CD4-positive, alpha-beta T cell treated with Interleukin-21 for 1 hour (primary cell): ENCODE results near the gene NTM.

Experiments
- DNase-seq: peaks from one replicate; pipeline ENCODE4 v3.0.0-alpha.2; 2020

The NTM gene

DNA sequence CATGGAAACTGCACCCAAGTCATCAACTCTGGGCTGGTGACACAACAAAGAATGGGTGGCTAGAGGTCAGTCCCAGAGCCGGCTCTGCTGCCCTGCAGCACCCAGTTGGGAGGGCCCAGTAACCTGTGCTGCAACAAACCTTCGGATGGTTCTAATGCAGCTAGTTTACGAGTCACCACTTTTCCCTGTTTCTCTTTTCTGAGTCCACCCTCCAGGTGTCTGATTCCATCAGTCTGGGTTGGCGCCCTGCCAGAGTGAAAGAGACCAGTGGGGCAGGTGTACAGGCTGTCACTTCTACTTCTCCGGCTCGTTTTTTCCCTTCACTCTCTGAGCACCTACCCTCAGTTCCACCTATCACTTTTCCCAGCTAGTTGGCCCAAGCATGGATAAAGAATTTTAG lies 572.9 kb downstream of the NTM start:
- DNase-seq, result no peak

DNA sequence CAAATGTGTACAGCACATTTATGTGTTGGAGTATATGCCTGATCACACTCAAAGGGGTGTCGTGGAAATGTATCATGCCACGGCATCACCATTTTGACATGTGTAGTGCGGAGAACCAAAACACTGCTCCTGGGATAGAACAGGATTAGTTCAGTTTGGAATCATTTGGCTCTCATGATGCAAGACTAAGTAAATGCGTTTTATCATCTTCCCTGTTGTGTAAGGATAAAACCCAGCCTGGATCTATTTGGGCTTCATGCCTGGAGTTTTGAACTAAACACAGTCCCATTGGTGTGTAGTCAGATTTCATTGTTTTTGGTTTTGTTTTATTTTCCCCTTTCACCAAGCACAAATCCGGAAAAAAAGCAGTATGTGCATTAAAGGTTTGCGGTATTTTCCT lies 574.3 kb downstream of the NTM start:
- DNase-seq, result no peak

DNA sequence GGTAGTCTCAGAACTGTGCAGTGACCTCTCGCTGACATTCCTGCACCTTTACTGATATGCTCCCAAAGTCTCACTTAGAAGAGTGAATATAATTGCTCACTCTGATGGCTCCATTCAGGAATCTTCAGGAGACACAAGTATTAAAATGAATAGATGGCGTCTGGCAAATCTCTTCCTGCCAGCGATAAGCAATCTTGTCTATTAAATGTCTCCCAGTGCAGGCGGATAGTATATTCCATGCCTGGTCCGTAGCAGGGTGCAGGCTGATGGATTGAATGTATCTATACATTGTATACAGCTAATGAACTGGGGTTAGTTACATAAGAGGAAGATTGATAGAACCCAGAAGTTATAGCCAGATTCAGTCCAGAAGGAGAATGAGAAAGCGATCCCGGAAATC lies 575.3 kb downstream of the NTM start:
- DNase-seq, result no peak

DNA sequence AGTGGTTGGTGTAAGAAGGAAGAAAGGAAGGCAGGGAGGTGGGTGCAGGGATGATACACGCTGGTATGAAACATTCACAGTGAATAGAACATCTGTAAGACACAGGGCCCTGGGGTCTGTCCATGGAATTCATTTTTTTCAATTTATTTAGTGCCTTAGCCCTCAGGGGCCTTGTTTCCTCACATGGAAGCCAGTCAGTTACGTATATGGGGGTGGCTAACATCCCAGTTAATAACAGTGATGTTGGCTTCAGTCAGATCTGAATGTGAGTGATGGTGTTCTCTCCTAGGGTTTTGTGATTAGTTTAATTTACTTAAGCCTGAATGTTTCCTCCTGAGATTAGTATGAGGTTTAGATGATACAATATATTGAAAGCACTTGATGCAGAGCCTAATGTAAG lies 577.1 kb downstream of the NTM start:
- DNase-seq, result no peak

DNA sequence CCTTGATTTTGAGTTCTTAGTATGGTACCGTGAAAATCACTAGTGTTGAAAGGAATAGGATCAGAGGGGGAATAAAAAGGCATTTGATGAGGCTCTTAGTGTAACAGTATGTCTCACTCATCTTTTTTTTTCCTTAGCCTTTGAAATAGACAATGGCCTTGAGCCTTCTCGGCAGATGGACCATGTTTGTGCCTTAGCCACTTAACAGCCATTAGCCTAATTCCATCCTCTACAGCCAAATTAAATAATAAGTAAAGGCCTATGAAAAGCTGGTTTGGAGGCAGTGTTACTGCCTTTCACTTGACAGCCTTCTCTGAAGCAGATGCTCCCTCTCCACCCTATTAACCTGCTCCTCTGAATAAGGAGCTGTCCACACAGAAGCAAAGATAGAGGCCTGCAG lies 580.7 kb downstream of the NTM start:
- DNase-seq, result no peak

DNA sequence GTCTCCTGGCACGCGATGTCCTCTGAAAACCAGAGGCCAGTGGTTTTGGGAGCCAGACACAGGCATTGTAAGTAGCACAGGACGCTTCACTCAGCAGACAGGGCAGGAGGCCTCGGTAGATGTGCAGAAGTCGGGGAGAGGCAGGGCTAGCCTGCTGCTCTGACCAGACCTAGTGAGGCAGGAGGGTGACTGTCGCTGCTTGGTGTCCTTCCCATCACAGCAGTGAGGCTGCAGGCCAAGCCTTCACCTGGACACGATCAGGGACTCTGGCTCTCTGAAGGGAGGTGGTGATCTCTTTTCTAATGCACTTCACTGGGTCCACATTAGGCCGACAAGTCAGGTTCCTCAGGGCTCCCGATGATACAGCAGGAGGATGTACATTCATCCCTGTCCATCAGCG lies 583.7 kb downstream of the NTM start:
- DNase-seq, result no peak

DNA sequence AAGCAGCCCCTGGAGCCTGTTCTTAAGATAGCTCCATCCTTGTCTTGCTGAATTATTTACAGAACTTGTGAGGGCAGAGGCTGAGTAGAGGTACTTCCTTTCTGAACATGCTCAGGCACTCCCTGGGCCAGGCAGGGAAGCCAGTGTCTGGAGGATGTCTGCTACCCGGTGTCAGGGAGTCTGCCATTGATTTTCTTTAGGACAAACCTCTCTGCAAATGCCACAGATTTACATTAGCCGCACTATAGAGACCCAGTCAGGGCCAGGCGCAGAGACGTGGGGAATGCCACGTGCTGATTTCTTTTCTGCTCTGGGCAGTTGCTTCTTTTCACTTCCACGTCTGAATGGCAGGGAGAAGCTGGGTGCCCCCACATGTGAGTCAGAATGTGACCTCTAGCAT lies 585.5 kb downstream of the NTM start:
- DNase-seq, result no peak

DNA sequence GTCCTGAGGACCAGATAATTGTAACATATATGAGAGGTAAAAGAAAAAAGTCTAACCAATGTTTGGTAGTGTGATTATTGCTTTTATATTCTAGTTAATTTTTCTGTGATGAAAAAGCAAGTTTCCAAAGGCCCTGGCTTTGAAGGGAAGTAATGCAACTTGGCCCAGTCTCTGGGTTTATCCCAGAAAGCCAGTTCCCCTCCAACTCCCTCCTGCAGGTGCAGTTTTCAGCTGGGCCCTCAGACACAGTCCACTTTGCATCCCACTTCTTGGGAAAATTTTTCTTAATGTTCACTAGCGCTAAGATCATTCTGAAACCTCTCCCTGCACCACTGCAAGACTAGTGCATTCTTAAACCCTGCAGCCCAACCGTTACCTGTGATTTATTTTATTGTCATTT lies 586.8 kb downstream of the NTM start:
- DNase-seq, result no peak

DNA sequence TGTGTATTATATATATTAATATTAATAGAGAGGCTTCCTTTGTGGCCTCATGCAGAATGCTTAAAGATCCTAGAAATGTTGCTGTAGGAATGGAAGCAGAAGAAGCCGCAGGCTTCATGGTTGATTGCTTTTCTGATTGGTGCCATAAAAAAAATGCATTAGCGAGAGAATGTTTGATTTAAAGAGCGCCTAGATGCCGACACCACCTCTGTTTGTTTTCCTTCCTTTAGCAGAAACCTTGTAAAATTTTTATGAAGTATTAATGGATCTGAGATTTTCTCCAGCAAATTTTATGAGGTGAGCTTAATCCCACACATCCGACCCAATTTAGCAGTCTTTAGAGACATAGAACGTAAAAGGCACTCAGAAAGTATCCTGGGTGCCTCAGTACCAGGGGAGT lies 587.5 kb downstream of the NTM start:
- no peak for DNase-seq

DNA sequence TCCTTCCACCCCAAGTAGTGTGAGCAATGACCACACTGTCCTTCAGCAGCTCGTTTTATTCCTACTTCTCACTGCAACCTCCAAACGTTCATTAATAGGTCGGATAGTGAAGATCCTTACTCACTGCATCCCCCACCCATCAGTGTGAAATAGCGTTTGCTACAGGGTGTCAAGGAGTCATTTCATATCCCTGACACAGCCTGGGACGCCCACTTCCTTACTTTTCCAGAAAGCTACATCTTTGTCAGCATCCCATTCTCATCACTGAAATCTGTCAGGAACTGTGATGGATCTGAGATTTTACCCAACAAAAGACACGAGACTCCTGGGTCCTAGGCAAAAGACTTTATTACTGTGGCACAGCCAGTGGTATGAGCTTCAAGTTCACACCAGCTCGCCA lies 592.4 kb downstream of the NTM start:
- DNase-seq, result no peak

DNA sequence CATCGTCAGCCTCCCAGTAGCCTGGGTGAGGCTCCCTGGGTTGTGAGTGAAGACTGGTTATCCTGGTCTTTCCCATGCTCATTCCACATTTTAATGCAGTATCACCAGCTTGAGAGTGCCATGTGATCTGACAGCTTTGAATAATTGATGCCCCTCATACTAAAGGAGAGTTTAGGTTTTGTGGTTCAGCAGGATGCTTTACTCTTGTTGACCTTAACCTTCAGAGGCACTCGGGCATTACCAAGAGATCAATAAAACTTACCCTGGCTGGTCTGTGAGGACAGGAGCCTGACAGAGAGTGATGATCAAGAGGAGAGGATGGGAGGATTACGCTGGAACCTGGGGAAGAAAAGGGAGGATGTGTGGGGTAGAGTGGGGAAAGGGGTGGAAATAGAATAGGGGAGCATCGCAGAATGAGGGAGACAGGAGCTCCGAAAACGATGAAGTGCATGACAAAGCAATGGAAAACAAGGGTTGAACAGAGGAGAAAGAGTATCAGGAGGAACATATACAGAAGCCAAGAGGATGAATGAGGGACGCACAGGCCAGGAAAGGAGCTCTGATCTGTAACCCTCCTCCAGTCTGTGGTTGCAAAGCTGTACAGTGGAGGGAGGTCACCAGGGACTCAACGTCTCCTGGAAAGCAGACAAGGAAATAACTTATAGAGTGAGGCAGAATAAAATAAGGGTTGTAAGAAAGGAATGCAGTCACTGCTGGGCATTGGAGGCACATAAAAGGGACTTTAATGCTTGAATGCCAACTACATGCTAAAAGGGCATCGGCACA lies 594.5 kb downstream of the NTM start:
- DNase-seq, result no peak

DNA sequence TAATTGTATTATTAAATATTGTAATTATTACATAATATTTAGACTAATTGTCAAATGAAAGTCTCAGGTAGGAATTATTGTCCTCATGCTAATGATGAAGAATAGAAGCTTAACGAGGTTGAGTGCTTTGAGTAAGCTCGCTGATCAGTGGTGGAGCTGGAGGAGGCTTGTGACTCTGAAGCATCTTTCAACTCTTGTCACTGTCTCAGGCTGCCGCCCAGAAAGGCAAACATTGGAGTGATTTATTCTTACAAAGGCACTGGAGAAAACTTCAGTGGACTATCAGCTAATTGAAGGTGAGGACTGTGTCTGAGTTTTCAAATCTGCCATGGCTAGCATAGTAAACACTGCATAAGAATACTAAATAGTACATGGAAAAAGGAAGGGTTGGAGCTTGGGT lies 595.1 kb downstream of the NTM start:
- no peak for DNase-seq

DNA sequence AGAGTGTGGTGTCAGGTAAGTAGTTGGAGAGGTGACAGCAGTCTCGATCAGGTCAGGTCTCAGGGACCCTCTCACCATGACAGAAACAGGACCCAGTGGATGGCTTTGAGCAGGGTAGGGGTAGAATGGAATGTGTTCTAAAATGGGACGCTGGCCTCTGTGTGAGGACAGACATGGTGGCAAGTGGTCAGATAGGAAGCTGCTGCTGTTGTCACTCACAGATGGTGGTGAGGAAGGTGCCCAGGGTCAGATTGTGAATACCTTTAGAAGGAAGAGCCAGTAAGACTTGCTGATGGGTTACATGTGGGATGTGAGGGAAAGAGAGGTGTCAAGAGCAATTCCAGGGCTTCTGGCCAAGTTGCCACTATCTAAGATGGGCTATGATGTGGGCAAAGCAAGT lies 596.3 kb downstream of the NTM start:
- no peak for DNase-seq

DNA sequence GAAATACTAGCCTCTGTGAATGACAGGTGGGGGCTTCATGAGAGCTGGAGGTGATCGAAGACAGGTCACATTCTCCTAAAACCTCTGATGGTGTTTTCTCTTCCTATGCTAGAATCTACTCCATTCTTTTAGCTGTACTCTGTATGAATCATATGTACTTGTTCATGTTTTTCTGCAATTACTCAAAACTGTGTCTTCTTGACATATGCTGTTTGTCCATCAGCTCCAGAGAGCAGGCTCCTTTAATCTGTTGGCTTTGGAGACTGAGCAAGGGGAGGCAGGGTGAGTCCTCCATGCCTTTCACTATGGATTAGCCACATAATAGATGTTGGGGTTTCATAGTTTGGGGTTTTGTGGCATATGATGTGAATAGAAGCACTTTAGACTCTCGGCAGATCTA lies 598.8 kb downstream of the NTM start:
- no peak for DNase-seq

DNA sequence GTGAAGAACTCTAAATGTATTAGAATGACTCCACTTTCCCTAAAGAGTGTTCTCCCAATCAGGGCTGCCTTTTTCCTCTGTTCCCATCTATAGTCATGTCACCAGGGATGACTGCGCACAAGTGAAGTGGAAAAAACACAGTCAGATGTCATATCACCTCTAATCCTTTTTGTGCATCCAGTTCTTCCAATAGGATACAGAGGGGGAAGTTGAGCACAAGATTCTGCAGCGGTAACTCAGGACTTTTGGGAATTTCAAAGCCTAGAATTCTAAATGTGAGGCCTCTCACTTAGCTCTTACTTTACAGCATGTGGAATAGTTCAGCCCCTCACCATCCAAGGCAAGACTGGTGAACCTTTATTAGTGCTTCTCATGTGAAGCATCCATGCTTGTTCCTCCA lies 602.6 kb downstream of the NTM start:
- DNase-seq, result no peak

DNA sequence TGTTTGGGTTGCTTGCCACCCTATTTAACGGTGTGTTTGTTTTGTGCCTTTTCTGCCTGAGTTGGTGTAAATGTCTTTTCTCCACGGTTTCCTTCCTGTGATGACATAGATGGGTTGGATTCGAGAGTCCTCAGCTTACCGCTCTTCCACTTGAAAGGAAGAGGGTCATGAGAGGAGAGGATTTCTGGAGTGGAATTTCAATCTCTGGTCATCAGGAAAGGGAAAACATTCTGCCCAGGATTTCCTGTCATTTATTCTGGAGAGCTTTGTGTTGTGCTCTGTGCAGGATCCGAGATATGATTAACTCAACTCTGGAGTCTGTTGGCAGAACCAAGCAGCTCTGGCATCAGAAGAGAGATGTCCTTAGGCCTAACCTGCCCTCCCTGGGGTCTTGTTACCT lies 605.2 kb downstream of the NTM start:
- no peak for DNase-seq

DNA sequence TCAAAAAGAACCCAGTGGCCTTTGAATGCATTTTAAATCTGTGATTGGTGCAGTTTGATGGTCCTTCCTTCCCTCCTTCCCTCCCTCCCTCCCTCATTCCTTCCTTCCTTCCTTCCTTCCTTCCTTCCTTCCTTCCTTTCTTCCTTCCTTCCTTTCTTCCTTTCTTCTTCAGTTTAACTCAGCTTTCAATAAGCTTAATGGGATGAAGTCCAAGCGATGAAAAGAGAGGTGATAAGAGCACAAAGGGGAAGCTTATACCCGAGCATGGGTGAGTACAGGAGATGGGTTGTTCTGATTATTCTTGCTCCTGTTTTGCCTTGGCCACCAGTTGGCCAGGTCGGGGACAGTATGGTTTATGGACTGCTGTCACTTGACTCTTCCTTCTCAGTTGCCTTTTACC lies 605.6 kb downstream of the NTM start:
- DNase-seq, result no peak

DNA sequence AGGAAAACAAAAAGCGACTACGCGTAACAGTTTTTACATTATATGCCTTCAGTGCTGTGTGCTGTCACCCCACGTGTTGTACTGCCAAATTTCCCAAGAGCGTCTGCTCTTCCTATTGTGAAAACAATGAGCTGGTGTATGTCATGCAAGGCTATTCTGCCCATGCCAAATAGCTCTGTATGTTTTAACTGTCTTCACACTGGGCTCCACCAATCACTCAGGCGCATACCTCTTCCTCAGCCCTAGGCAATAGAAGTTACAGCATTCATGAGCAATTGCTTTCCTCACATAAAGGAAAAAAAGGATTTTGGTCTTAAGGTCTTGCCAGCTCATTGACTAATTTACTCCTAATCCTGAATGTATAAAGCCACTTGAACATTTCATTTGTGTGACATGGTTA lies 606.8 kb downstream of the NTM start:
- DNase-seq, result no peak

DNA sequence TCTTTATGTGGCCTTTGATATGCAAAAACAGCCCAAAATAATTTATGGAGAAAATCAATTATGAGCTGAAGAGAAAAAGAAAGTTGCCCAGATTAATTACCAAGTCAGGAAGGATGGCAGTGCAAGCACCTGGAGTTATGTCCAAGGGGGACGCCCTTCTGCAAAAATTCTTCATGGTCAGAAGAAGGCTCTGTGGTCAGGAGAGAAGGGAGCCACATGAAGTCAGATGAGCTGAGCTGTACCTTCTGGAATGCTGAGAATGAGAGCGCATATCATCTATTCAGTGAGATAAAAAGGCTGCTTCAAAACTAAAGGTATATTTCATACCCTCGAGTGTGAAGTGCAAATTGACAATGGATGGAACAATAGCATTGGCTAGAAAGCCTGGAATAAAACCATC lies 607.4 kb downstream of the NTM start:
- no peak for DNase-seq

DNA sequence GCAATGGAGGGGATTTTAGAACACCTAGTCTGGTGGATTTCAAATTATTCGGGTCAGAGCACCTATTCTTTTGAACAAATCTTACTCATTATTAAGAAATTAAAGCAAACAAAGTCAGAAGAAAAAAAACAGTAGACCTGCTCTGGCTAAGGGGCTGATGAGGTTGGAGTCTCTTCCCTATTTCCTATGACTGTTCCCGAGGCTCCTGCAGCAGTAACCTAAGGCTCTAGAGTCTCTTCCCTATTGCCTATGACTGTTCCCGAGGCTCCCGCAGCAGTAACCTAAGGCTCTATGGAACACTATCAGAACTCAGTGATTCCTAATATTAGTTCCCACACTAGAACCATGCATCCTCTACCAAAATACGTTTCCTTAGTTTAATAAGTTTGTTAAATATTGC lies 607.9 kb downstream of the NTM start:
- DNase-seq, result no peak

DNA sequence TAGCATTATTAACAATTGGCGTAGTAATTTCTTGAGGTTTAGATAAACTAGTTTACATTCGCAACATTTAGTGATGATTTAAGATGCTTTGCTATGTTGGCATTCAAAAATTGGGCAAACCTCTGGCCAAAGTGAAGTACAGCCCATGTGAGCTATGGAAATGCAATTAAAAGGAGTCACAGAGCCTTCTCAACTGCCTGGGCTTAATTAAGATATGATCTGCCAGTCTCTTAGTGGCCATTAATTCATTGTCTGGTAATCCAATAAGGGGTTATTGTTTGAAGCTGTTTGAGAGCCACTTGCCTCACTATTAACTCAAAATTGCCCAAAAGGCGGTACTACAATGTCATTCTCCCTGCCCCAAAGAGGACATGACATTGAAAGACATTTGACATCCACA lies 608.9 kb downstream of the NTM start:
- no peak for DNase-seq

DNA sequence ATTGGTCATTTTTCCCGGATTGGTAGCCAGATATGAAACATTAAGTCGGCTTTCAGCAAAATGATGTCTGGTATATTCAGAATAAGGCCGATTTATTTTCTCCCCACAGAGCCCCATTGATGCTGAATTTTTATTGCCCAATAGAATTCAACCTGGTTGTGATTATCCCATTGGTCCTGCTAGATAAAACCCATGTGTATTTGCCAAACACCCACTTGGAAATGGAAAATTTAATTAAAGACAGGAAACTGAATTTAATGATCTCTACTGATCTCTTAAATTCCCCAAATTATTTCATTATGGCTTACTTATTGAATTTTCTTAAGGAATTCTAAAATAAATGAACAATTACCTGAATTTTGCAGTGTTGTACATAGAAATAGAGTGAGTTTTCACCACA lies 609.8 kb downstream of the NTM start:
- no peak for DNase-seq

DNA sequence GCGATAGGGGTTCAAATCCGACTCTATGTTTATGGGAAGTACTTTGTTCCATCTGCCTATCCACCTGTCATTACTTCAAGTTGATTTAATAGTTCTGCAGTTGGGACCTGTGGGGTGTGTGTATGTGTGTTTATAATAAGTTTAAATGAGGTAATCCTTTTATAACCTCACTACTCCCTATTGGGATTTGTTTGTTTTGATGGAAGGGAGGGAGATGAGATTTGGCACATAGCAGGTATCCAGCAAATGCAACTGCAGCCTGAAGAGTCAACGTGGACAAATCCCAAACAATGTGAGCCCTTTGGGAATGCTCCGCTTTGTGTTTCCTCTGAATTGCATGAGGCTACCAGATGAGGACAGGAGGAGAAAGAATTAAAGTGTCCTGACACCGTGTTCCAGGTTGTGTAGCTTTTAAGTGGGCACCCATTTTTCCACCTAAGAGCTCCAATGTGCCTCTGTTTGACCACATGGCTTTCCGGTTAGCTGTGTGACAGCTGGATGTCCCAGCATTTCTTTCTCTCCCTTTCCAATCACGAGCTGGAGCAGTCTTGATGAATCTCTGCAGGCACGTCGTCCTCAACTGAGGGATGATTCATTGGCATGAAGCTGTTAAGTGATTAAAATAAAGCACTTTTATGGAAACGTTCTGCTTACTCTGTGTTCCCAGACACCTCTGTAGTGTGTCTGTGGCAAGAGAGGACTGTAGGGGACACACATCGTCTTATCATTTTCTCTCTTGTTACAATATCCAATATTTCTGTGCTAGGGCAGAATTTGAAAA lies 610.7 kb downstream of the NTM start:
- DNase-seq, result no peak

DNA sequence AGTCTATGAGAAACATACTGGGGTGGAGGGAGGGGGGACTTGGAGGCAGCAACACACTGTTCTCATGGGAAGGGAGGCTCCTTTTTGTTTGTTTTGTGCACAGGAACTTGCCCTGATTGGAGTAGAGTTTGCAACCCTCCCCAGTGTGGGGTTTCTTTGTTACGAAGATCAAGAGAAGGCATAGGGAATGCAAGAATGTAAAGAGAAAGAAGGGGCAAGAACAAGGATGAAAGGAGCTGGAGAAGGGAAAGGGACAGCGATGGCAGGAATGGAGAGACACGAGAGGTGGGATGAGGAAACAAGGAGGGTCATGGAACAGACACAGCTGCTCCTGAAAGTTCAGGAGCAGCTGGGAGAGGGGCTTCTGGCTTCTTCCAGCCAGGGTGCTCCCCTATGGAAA lies 611.7 kb downstream of the NTM start:
- DNase-seq, result no peak

DNA sequence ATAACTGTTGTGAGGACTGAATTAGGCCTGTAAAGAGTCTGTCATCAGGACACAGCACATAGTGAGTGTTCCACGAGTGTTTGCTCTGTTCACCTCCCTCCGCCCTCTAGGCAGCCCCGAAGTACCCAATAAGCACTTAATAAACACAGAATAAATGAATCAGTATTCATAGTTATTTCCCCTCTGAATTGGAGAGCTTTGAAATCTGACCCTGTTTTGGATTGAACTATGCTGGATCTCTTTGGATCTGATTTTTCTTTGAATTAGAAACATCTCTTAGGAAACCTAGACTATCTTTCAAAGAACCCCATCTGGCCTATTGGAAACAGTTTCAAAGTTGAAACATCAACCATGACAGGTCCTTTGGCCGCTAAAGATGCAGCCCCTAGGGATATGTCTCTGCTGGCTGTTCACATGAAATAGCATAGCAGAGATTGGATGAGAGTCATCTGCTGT lies 615.5 kb downstream of the NTM start:
- DNase-seq, result no peak
